ENCODE measurements around the gene HSD11B1. TPM values are rescaled to one million over a fixed set of nuclear protein-coding genes. Genes with fewer than 3 reads are reported as not detected.

Gene HSD11B1
- total RNA-seq, 1 donor from 2014 or later: not detected

GRCh38 chr1:209661071-209661470 is 43.6 kb upstream of the HSD11B1 start:
- no peak overlapping the region for H3K27ac Mint-ChIP-seq
- DNase-seq: no peak
- H3K36me3 Mint-ChIP-seq (ENCODE audit: low read depth): no peaks in the 10 kb centered on the region
- ChIA-PET CTCF (no interaction called here), POLR2A (no interaction called here)
- intact Hi-C loops (cut with micrococcal nuclease): no loop called here
- H3K27me3 Mint-ChIP-seq: peaks cover 13% of the 10 kb centered on the region
- no peaks in the 10 kb centered on the region for H3K9me3 Mint-ChIP-seq
- no peak for ATAC-seq (ENCODE audit: low read depth)
- H3K4me3 Mint-ChIP-seq: no peak overlapping the region
- peaks cover 9% of the 10 kb centered on the region for H3K4me1 Mint-ChIP-seq
- TF ChIP-seq CTCF (IDR thresholded peaks at IDR 0.05): no peak

DNA sequence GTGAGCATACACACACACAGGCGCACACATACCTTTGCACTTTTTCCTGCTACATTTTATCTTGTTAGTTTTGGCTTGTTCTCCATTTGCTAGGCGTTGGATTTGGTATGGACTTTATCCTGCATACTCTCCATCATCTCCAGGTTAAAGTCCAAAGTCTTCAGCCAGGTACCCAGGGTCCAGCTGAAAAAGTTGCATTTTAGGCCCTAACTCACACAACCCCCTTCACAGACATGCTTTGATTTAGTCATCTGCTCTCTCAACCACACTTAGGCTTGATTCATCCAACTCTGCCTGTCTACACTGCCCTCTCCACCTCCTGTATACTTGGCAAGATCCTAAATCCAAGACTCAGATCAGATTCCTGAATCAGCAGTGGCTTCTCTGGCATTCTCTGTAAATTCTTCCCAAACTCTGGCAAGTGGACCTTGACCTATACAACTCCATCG is 41.7 kb upstream of the HSD11B1 start:
- no peak overlapping the region for H3K27ac Mint-ChIP-seq
- peaks cover 11% of the 10 kb centered on the region for H3K27me3 Mint-ChIP-seq
- peaks cover 9% of the 10 kb centered on the region for H3K4me1 Mint-ChIP-seq
- no peak overlapping the region for H3K4me3 Mint-ChIP-seq
- ChIA-PET POLR2A (no interaction called here), CTCF (no interaction called here)
- no peaks in the 10 kb centered on the region for H3K36me3 Mint-ChIP-seq (ENCODE audit: low read depth)
- ATAC-seq (ENCODE audit: low read depth) (no peak), DNase-seq (no peak)
- intact Hi-C loops (cut with micrococcal nuclease): no loop called here
- H3K9me3 Mint-ChIP-seq: no peaks in the 10 kb centered on the region
- no peak for TF ChIP-seq CTCF (IDR thresholded peaks at IDR 0.05)

DNA sequence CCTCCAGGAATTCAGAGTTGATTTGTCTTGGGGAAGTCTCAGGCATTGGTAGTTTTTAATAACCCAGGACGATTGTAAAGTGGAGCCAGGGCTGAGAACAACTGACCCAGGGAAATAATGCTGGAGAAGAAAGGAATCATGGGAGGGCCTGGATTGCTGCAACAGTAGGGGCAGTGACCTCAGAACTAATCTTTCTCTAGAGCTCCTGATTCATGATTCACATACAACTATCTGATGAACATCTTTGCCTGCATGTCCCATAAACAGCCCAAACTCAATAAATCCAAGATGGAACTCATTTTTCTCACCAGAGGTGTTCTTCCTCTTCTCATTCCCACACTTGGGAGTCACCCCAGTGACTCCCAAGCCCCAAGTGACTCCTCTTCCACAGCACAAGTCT is 37.5 kb upstream of the HSD11B1 start:
- intact Hi-C loops (cut with micrococcal nuclease): no loop called here
- no peak for TF ChIP-seq CTCF (IDR thresholded peaks at IDR 0.05)

DNA sequence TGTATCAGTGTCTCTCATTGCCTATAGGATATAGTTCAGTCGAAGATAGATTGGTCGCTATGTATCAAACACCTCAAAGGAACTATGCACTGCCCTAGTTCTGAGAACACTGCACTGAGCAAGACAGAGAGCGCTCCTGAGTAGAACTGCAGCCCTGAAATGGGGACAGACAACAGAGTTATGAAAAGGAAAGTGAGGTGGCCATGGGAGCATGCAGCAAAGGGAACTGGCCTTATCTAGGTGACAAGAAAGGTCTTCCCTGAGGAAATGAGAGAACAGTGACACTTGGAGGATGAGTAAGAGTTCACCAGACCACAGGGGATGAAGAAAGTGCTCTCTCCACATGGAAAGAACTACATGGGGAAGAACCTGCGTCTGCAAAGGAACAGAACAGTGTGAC is 36.9 kb upstream of the HSD11B1 start:
- Mint-ChIP-seq H3K36me3 (ENCODE audit: low read depth) (no peaks in the 10 kb centered on the region), H3K27me3 (peaks cover 5% of the 10 kb centered on the region), H3K27ac (no peak overlapping the region), H3K9me3 (no peaks in the 10 kb centered on the region), H3K4me3 (no peak overlapping the region), H3K4me1 (peaks cover 3% of the 10 kb centered on the region)
- ATAC-seq (ENCODE audit: low read depth): no peak
- no peak for DNase-seq
- ChIA-PET POLR2A (no interaction called here), CTCF (no interaction called here)
- no peak for TF ChIP-seq CTCF (IDR thresholded peaks at IDR 0.05)
- intact Hi-C loops (cut with micrococcal nuclease): no loop called here

More for the DNA sequence above, 37.5 kb upstream of the HSD11B1 start:
- no peaks in the 10 kb centered on the region for H3K36me3 Mint-ChIP-seq (ENCODE audit: low read depth)
- DNase-seq (no peak), ATAC-seq (ENCODE audit: low read depth) (no peak)
- POLR2A ChIA-PET: no interaction called here
- no peaks in the 10 kb centered on the region for H3K4me1 Mint-ChIP-seq
- H3K27me3 Mint-ChIP-seq: peaks cover 5% of the 10 kb centered on the region
- CTCF ChIA-PET: no interaction called here
- H3K4me3 Mint-ChIP-seq: no peak overlapping the region
- no peak overlapping the region for H3K27ac Mint-ChIP-seq
- H3K9me3 Mint-ChIP-seq: no peaks in the 10 kb centered on the region

- ChIA-PET POLR2A (no interaction called here), CTCF (no interaction called here)
- intact Hi-C loops (cut with micrococcal nuclease): loop anchor here (5.0 kb wide), 1 partner anchor 77 kb away; no protein-coding TSS in a partner anchor
- ATAC-seq (ENCODE audit: low read depth) (no peak), DNase-seq (no peak)
- peaks cover 20% of the 10 kb centered on the region for H3K27me3 Mint-ChIP-seq
- no peak for TF ChIP-seq CTCF (IDR thresholded peaks at IDR 0.05)
- H3K9me3 Mint-ChIP-seq: peaks cover 2% of the 10 kb centered on the region
- H3K4me3 Mint-ChIP-seq: no peak overlapping the region
- no peaks in the 10 kb centered on the region for H3K36me3 Mint-ChIP-seq (ENCODE audit: low read depth)
- H3K27ac Mint-ChIP-seq: no peak overlapping the region
- H3K4me1 Mint-ChIP-seq: peaks cover 32% of the 10 kb centered on the region
These were observed 34.1 kb upstream of the HSD11B1 start for GRCh38 chr1:209670441-209671082.

Data from activated B cell treated with CpG ODN at 0.5 μM for 24 hours (primary cell).